ENCODE results near the gene DTWD1.

DTWD1 gene

DNA sequence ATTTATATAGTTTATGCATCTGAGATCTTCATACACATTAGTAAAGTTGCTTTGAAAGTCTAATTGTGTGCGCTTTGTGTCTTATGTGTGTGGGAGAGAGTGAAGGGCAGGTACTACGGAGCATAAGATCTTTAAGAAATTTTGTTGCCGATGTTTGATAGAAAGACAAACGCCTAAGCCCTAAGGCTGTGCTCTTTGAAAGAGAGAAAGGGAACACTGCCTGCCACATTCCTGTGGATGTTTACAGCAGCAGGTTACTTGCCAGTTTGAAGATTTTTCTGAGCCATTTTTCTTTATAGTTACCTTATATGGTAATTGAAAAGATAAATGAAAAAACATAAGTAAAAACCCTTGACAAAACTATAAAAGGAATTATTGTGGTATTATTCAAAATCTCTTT, 17.0 kb downstream of the DTWD1 start:
- no peaks in the 10 kb centered on the region for H3K27me3 Mint-ChIP-seq (ENCODE audit: low read depth, poor library complexity)
- TF ChIP-seq, protein P1, sequence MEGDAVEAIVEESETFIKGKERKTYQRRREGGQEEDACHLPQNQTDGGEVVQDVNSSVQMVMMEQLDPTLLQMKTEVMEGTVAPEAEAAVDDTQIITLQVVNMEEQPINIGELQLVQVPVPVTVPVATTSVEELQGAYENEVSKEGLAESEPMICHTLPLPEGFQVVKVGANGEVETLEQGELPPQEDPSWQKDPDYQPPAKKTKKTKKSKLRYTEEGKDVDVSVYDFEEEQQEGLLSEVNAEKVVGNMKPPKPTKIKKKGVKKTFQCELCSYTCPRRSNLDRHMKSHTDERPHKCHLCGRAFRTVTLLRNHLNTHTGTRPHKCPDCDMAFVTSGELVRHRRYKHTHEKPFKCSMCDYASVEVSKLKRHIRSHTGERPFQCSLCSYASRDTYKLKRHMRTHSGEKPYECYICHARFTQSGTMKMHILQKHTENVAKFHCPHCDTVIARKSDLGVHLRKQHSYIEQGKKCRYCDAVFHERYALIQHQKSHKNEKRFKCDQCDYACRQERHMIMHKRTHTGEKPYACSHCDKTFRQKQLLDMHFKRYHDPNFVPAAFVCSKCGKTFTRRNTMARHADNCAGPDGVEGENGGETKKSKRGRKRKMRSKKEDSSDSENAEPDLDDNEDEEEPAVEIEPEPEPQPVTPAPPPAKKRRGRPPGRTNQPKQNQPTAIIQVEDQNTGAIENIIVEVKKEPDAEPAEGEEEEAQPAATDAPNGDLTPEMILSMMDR (IDR thresholded peaks at IDR 0.05) = no peak
- no peaks in the 10 kb centered on the region for H3K4me1 Mint-ChIP-seq
- no peaks in the 10 kb centered on the region for H3K9me3 Mint-ChIP-seq
- H3K27ac Mint-ChIP-seq = no peak overlapping the region
- H3K36me3 Mint-ChIP-seq (ENCODE audit: low read depth) = peaks cover 61% of the 10 kb centered on the region
- DNase-seq = no peak
- H3K4me3 Mint-ChIP-seq = no peak overlapping the region

DNA sequence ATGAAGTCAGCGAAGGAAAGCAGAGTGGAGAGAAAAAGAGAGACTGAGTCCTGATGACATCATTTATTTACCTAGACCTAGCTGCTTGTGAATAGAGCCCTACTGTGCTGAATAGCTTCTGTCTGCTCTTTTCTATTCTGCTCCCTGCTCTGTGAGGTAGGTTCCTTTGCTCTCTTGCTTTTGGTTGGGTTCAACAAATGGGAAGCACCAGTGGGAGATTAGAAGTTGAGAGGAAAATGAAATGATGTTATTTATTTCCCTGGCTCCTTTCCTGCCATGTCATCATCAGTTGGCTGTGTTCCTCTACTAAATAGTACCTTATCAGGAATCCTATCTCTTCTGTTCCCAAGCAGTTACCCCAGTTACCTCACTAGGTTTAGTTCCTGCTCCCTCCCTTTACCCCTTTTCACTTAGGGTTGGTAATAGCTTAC, 23.5 kb downstream of the DTWD1 start:
- peaks cover 60% of the 10 kb centered on the region for H3K36me3 Mint-ChIP-seq (ENCODE audit: low read depth)
- no peaks in the 10 kb centered on the region for H3K27me3 Mint-ChIP-seq (ENCODE audit: low read depth, poor library complexity)
- no peak overlapping the region for H3K27ac Mint-ChIP-seq
- TF ChIP-seq, protein P1 (IDR thresholded peaks at IDR 0.05) = no peak
- H3K4me3 Mint-ChIP-seq = no peak overlapping the region
- H3K4me1 Mint-ChIP-seq = peaks cover 21% of the 10 kb centered on the region
- H3K9me3 Mint-ChIP-seq = peaks cover 4% of the 10 kb centered on the region
- DNase-seq = no peak

DNA sequence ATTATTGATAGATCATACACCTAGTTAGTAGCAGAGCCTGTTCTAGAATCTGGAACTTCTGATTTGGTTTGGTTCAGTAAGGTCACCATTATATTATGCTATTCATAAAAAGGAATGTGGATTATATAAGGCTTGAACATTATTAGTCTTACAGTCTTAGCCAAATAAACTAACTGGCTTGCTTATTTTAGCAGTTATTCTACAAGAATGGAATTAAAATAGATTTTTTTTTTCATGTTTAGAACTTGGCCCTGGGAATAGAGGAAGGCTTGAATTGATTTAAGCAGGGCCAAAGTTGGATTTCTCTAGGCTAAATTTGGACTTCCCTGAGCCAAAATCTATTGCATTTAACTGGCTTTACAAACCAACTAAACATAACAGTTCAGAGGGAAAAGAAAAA, 24.4 kb downstream of the DTWD1 start:
- H3K4me3 Mint-ChIP-seq = no peak overlapping the region
- no peaks in the 10 kb centered on the region for H3K27me3 Mint-ChIP-seq (ENCODE audit: low read depth, poor library complexity)
- TF ChIP-seq, protein P1 (IDR thresholded peaks at IDR 0.05) = no peak
- peaks cover 4% of the 10 kb centered on the region for H3K9me3 Mint-ChIP-seq
- H3K4me1 Mint-ChIP-seq = peaks cover 21% of the 10 kb centered on the region
- H3K27ac Mint-ChIP-seq = peak overlapping the region; percentile 81
- no peak for DNase-seq
- peaks cover 59% of the 10 kb centered on the region for H3K36me3 Mint-ChIP-seq (ENCODE audit: low read depth)

DNA sequence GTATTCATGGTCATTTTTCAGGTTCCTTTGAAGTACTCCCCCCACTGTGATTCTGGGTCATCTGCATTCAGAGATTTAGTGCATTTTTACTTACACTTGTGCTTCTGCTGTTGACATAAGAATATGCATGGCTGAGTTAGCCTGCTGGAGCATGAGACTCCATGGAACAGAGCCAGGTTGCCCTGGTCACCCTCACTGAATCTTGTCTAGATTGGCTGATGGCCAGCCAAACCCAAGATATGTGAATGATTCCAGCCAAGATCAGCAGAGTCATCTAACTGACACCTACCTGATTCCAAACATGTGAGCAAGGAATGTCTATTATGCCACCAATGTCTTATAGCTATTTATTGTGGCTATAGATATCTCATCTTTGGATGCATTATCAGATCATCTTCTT, 25.1 kb downstream of the DTWD1 start:
- Mint-ChIP-seq H3K36me3 (ENCODE audit: low read depth) (peaks cover 58% of the 10 kb centered on the region), H3K27me3 (ENCODE audit: low read depth, poor library complexity) (no peaks in the 10 kb centered on the region), H3K27ac (peak overlapping the region; percentile 81), H3K9me3 (peaks cover 4% of the 10 kb centered on the region), H3K4me1 (peaks cover 21% of the 10 kb centered on the region), H3K4me3 (no peak overlapping the region)
- TF ChIP-seq, protein P1 (IDR thresholded peaks at IDR 0.05) = no peak
- no peak for DNase-seq

DNA sequence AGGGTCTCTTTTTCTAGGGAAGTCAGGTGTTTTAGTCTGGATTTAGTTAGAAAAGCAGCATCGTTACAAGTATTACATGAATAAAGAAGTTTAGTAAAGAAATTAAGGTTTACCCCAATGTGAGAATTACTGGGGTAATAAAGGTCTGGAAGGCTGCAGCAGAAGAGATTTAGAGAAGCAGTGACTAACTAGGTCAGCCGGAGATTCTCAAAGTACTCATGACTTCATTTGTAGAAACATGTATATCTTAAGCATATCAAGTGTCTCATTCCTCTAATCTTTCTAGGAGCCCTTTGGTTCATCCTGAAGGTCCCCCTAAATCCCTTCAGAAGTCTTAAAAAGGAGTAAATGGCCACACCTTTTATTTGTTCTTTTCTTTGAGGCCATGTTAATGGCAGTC, 26.0 kb downstream of the DTWD1 start:
- peaks cover 9% of the 10 kb centered on the region for H3K9me3 Mint-ChIP-seq
- no peaks in the 10 kb centered on the region for H3K27me3 Mint-ChIP-seq (ENCODE audit: low read depth, poor library complexity)
- H3K27ac Mint-ChIP-seq = peak overlapping the region; percentile 50
- TF ChIP-seq, protein P1 (IDR thresholded peaks at IDR 0.05) = no peak
- H3K36me3 Mint-ChIP-seq (ENCODE audit: low read depth) = peaks cover 57% of the 10 kb centered on the region
- no peak for DNase-seq
- H3K4me3 Mint-ChIP-seq = no peak overlapping the region
- H3K4me1 Mint-ChIP-seq = peaks cover 21% of the 10 kb centered on the region

DNA sequence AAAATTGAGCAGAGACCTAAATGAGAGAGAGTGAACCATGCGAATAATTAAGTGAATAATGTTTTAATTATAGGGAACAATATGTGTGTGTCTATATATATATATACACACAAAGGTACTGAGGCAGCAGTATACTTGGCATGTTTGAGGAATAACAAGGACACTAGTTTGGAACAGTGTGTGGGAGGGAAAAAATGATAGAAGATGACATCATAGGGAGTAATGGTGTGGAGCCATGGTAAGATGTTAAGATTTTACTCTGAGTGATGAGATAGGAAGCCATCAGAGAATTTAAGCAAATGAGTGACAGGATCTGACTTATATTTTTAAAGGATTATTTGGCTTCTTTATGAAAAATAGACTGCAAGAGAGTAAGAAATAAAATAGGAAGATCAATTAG, 29.1 kb downstream of the DTWD1 start:
- Mint-ChIP-seq H3K4me1 (peaks cover 21% of the 10 kb centered on the region), H3K9me3 (peaks cover 37% of the 10 kb centered on the region), H3K36me3 (ENCODE audit: low read depth) (peaks cover 60% of the 10 kb centered on the region), H3K27me3 (ENCODE audit: low read depth, poor library complexity) (no peaks in the 10 kb centered on the region), H3K4me3 (no peak overlapping the region), H3K27ac (no peak overlapping the region)
- TF ChIP-seq, protein P1 (IDR thresholded peaks at IDR 0.05) = no peak
- DNase-seq = no peak
